Vagina (tissue), 2 donors: ENCODE results near the gene PTPRM. TPM values are rescaled to one million over a fixed set of nuclear protein-coding genes. Genes with fewer than 3 reads are reported as not detected.

Source experiments
- DNase-seq, 2 donors: peaks; one replicate each; pipeline ENCODE4 v3.0.0-alpha.2; 2017; ENCODE audit errors: extremely low spot score in 2 of 2
- H3K27ac ChIP-seq: fragments of 200-600 bp; sonication (generic); one replicate; pipeline ENCODE4 v1.5.1; 2019
- H3K27me3 ChIP-seq: fragments of 200-600 bp; sonication (generic); one replicate; pipeline ENCODE4 v1.5.1; 2019
- H3K36me3 ChIP-seq, 2 donors: fragments of 200-600 bp; sonication (generic); one replicate each; pipeline ENCODE4 v1.5.1; 2017 to 2019
- H3K4me1 ChIP-seq: fragments of 200-600 bp; sonication (generic); one replicate; pipeline ENCODE4 v1.5.1; 2019
- H3K4me3 ChIP-seq, 2 donors: fragments of 200-600 bp; sonication (generic); 1 replicate in 1 of 2; 2 replicates in 1 of 2; pipeline ENCODE4 v1.5.1; 2016 to 2019
- H3K9me3 ChIP-seq: fragments of 200-600 bp; sonication (generic); one replicate; pipeline ENCODE4 v1.5.1; 2019
- POLR2A ChIP-seq, 2 donors: fragments of 450-650 bp; IDR thresholded peaks; one replicate each; pipeline ENCODE4 v1.6.1; 2017; ENCODE audit warnings: antibody characterized with exemption in 2 of 2, mild to moderate bottlenecking in 2 of 2, moderate library complexity in 2 of 2
- POLR2AphosphoS5 ChIP-seq, 2 donors: sonication (generic); formaldehyde crosslinking; IDR thresholded peaks; one replicate each; pipeline ENCODE4 v1.9.0; 2017; ENCODE audit warnings: antibody characterized with exemption in 2 of 2, mild to moderate bottlenecking in 2 of 2, low read depth in 1 of 2; ENCODE audit not compliant: insufficient read depth in 1 of 2
- intact Hi-C: fragments of 100-400 bp; cut with DNase I; formaldehyde crosslinking; loops from one replicate; pipeline ENCODE4 v1.15.1; 2023
- total RNA-seq: library from RNA; depleted of rRNA; stranded (reverse); fragments of >200 nt; gene quantifications from one replicate; pipeline ENCODE4 v1.2.3, GENCODE V29; 2016
- TF ChIP-seq, protein P1 (sequence below), 3 experiments: fragments of 450-650 bp in 2 of 3; fragments of 200-600 bp in 1 of 3; sonication (generic) in 1 of 3; IDR thresholded peaks; one replicate each; pipeline ENCODE4 v1.5.1; 2017 to 2019; ENCODE audit warnings: antibody characterized with exemption in 3 of 3, mild to moderate bottlenecking in 2 of 3, moderate library complexity in 2 of 3

The PTPRM gene
- total RNA-seq, 1 donor from 2014 or later, result 60.2 TPM

DNA sequence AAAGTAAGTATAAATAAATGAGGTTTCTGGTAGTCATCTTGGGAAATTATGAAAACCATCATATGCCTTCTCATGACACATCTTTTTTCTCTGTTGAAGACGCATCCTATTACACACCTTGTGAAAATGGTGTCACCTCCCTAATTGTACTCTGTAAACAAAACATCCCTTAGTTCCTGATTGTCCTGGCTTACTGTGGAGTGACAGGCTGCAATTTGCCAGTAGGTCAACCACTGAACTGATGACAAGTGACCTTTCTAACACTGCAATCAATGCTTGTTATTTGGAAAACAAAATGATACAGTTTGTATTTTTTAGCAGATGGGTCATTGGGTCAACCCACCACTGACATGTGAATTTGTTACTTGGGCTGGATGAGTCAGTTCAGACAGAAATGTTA, 219.5 kb downstream of the PTPRM start:
- Histone ChIP-seq H3K9me3 (no peaks in the 10 kb centered on the region), H3K36me3 (no peaks in the 10 kb centered on the region), H3K4me1 (no peaks in the 10 kb centered on the region), H3K4me3 (no peak overlapping the region), H3K27ac (no peak overlapping the region), H3K27me3 (no peaks in the 10 kb centered on the region)
- DNase-seq, result no peak
- TF ChIP-seq, protein P1, sequence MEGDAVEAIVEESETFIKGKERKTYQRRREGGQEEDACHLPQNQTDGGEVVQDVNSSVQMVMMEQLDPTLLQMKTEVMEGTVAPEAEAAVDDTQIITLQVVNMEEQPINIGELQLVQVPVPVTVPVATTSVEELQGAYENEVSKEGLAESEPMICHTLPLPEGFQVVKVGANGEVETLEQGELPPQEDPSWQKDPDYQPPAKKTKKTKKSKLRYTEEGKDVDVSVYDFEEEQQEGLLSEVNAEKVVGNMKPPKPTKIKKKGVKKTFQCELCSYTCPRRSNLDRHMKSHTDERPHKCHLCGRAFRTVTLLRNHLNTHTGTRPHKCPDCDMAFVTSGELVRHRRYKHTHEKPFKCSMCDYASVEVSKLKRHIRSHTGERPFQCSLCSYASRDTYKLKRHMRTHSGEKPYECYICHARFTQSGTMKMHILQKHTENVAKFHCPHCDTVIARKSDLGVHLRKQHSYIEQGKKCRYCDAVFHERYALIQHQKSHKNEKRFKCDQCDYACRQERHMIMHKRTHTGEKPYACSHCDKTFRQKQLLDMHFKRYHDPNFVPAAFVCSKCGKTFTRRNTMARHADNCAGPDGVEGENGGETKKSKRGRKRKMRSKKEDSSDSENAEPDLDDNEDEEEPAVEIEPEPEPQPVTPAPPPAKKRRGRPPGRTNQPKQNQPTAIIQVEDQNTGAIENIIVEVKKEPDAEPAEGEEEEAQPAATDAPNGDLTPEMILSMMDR (IDR thresholded peaks at IDR 0.05), result no peak
- TF ChIP-seq POLR2A (IDR thresholded peaks at IDR 0.05) (no peak), POLR2AphosphoS5 (IDR thresholded peaks at IDR 0.05; ENCODE audit: insufficient read depth in 1 of 2, low read depth in 1 of 2) (no peak)
- intact Hi-C loops, result no loop called here

DNA sequence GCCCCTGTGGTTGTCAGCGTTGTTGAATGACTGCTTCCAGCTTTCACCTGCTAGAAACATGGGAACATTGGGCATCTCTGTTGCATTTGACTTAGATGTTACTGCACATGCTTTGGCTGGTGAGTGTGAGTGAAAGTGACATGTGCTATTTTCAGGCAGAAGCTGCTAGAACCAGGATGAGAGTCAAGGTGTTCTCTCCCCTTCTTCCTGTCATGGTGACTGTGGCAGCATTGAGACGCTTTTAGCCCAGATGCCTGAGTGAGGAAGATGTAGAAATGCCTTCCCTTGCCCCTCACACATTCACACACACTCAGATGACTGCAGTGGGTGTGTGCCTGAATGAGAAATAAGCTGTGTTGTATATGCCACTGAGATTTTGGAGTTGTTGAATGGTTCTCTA, 220.2 kb downstream of the PTPRM start:
- no peaks in the 10 kb centered on the region for H3K9me3 ChIP-seq
- intact Hi-C loops, result no loop called here
- TF ChIP-seq POLR2AphosphoS5 (IDR thresholded peaks at IDR 0.05; ENCODE audit: insufficient read depth in 1 of 2, low read depth in 1 of 2), result no peak
- TF ChIP-seq, protein P1 (IDR thresholded peaks at IDR 0.05), result no peak
- no peak for TF ChIP-seq POLR2A (IDR thresholded peaks at IDR 0.05)
- DNase-seq, result no peak
- no peak overlapping the region for H3K27ac ChIP-seq
- no peaks in the 10 kb centered on the region for H3K27me3 ChIP-seq
- H3K4me3 ChIP-seq, result no peak overlapping the region
- H3K4me1 ChIP-seq, result no peaks in the 10 kb centered on the region
- H3K36me3 ChIP-seq, result no peaks in the 10 kb centered on the region

DNA sequence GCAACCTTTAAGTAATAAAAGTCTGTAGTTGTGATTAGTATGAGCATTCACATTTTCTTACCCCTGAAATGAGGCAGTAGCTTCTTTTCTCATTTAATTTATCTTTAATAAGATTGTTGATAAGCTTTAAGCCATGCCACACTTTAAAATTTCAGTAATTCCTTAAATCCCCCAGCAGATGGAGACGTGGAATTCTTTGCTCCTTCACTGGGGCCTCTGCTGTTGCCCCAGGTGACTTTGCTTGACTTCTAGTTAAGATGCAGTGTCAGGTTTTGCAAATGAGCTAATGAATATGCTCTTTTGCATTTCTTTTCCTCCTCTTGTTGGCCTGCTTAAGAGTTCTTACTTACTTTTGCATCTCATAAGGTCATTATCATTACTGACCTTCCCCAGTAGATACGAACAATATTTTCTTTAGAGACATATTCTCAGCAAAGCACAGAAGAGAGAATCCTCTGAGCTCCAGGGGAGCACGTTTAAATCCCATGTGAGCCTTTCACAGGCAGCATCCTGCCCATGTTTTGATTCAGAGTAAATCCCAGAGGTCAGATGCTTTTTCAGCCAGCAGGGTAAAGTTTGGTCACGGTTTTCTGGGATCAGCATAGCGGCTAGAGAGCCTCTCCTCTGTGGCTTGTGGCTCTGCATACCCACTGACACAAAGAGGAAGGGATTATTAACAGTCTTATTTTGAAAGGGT, 222.9 kb downstream of the PTPRM start:
- no peaks in the 10 kb centered on the region for H3K9me3 ChIP-seq
- TF ChIP-seq POLR2AphosphoS5 (IDR thresholded peaks at IDR 0.05; ENCODE audit: insufficient read depth in 1 of 2, low read depth in 1 of 2), result no peak
- TF ChIP-seq POLR2A (IDR thresholded peaks at IDR 0.05), result no peak
- TF ChIP-seq, protein P1 (IDR thresholded peaks at IDR 0.05), result peak in 2 of 3 experiments; percentile 26 to 29
- no peaks in the 10 kb centered on the region for H3K4me1 ChIP-seq
- DNase-seq, result no peak
- no peak overlapping the region for H3K4me3 ChIP-seq
- H3K36me3 ChIP-seq, result no peaks in the 10 kb centered on the region
- no peak overlapping the region for H3K27ac ChIP-seq
- intact Hi-C loops, result no loop called here
- H3K27me3 ChIP-seq, result no peaks in the 10 kb centered on the region

DNA sequence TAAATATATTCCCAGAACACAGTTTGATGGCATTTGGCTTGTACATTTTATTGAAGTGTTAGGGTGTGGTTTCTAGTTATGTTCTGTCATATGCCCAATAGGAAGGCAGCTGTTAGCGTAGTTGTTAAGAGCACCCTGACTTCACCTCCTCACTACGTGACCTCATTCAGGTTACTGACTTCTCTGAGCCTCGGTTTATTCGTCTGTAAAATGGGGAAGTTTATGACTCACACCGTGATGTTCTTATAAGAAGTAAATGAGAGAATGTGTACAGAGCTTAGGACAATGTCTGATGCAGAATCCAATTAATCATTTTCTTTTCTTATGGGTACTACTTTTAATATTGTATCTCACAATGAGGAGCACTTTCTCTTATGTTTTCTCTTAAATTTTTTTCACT, 226.0 kb downstream of the PTPRM start:
- H3K27me3 ChIP-seq, result no peaks in the 10 kb centered on the region
- no peaks in the 10 kb centered on the region for H3K9me3 ChIP-seq
- TF ChIP-seq, protein P1 (IDR thresholded peaks at IDR 0.05), result no peak
- TF ChIP-seq POLR2A (IDR thresholded peaks at IDR 0.05), result no peak
- TF ChIP-seq POLR2AphosphoS5 (IDR thresholded peaks at IDR 0.05; ENCODE audit: insufficient read depth in 1 of 2, low read depth in 1 of 2), result no peak
- H3K36me3 ChIP-seq, result no peaks in the 10 kb centered on the region
- H3K4me3 ChIP-seq, result no peak overlapping the region
- intact Hi-C loops, result no loop called here
- H3K27ac ChIP-seq, result no peak overlapping the region
- no peak for DNase-seq
- no peaks in the 10 kb centered on the region for H3K4me1 ChIP-seq

DNA sequence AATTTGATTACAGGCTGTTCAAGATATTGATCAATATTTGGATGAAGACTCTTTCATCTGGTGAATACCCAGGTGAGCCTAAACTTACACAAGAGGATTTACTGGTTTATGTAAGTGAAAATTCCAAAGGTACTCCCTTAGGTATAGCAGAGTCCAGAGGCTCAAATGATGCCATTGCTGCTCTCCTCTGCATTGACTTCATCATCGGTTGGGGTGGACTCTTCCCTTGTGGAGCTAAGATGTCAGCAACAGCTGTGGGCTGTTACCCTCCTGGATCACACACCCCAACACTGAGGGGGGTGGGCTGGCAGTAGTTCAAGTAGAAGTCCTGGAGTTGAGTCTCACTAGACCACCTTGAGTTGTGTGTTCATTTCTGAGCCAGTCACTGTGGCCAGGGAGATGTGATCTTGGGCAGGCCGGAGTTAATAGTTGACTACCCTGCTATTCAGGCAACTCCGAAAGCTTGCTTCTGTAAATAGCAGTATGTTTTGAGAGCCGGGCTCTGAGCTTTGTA, 236.9 kb downstream of the PTPRM start:
- intact Hi-C loops, result no loop called here
- no peak for DNase-seq
- Histone ChIP-seq H3K36me3 (no peaks in the 10 kb centered on the region), H3K27ac (no peak overlapping the region), H3K27me3 (no peaks in the 10 kb centered on the region), H3K4me3 (no peak overlapping the region), H3K9me3 (no peaks in the 10 kb centered on the region), H3K4me1 (no peaks in the 10 kb centered on the region)
- TF ChIP-seq POLR2A (IDR thresholded peaks at IDR 0.05) (no peak), POLR2AphosphoS5 (IDR thresholded peaks at IDR 0.05; ENCODE audit: insufficient read depth in 1 of 2, low read depth in 1 of 2) (no peak)
